ENCODE measurements around the gene MFSD8.
"Not testable (repeated sequence)": the region's sequence is repeated elsewhere in the genome, so short reads cannot be mapped to it uniquely, and the experiment has no call there.

Gene MFSD8

GRCh38 chr4:127936974-127937373 is 28.0 kb downstream of the MFSD8 start:
- DNase-seq (ENCODE audit: low read depth in 2 of 2), result no peak

DNA sequence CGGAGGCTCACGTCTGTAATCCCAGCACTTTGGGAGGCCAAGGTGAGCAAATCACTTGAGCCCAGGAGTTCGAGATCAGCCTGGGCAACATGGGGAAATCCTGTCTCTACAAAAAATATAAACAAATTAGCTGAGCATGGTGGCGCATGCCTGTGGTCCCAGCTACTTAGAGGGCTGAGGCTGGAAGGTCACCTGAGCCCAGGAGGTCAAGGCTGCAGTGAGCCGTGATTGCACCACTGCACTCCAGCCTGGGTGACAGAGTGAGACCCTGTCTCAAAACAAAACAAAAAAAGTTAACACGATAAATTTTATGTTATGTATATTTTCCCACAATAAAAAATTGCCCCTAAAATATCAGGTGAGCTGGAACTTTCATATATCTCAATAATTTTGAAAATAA is 33.1 kb downstream of the MFSD8 start:
- not testable (repeated sequence) for DNase-seq (ENCODE audit: low read depth in 2 of 2)

DNA sequence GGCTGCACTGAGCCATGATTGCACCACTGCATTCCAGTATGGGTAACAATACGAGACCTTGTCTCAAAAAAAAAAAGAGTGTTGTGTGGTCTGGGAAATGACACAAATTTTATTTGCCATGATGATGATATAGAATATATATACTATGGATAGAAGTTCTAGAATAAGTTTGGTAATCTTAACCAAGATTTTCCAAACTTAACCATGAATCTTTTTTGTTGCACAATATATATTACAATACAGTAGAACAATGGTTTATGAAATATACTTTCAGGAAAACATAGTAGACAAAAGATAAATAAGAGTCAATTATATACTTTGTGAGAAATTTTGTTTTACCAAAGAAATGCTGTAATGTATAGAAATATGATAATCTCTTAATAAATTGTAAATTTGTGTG is 34.8 kb downstream of the MFSD8 start:
- no peak for DNase-seq (ENCODE audit: low read depth in 2 of 2)

DNA sequence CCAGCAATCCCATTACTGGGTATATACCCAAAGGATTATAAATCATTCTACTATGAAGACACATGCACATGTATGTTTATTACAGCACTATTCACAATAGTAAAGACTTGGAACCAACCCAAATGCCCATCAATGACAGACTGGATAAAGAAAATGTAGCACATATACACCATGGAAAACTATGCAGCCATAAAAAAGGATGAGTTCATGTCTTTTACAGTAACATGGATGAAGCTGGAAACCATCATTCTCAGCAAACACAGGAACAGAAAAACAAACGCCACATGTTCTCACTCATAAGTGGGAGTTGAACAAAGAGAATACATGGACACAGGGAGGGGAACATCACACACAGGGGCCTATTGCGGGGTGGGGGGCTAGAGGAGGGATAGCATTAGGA is 39.3 kb downstream of the MFSD8 start:
- not testable (repeated sequence) for DNase-seq (ENCODE audit: low read depth in 2 of 2)

DNA sequence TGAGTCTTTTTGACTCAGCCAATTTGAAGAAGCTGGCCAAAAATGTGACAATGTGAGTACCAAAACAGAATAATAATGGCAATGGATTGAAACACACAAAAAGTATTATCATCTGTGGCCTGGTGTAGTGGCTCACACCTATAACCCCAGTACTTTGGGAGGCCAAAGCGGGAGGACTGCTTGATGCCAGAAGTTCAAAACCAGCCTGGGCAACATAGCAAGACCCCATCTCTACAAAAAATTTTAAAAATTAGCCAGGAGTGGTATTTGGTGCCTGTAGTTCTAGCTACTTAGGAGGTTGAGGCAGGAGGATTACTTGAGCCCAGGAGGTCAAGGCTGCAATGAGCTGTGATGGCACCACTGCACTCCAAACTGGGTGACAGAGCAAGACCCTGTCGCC is 42.7 kb downstream of the MFSD8 start:
- no peak for DNase-seq (ENCODE audit: low read depth in 2 of 2)

DNA sequence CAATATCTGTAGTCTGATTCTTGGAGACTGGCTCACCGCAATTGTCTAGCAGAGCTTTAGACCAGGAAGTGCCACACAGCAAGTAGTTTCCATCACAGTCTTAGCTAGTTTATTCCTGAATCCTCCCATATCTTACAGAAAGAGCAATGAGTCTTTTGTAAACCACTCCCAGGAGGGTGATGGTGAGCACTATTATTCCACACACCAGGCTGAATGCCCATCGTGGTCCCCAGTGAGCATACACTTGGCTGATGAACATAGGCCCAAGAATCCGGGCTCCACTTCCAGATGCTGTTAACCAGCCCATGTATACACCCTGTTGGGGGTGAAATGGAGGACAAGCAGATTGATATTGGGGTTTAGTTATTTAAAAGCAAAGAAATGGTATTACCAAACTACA is 44.5 kb downstream of the MFSD8 start:
- DNase-seq (ENCODE audit: low read depth in 2 of 2), result no peak

DNA sequence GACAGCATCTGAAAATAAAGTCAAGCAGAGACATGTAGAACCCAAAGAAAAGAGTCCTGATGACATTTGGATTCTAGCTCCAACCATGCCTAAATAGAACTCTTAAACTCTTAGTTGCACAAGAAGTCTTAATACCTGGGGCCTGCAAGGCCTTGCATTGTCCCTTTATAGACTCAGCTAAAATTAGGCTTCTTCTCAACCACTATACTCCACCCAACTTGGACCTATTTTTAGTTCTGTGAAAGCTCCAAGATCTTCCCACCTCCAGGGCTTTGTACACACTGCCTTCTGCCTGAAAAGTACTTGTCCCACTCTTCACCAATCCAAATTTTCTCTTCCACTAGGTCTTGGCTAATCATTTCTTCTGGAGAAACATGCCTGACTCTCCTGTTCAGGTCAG is 47.8 kb downstream of the MFSD8 start:
- no peak for DNase-seq (ENCODE audit: low read depth in 2 of 2)

DNA sequence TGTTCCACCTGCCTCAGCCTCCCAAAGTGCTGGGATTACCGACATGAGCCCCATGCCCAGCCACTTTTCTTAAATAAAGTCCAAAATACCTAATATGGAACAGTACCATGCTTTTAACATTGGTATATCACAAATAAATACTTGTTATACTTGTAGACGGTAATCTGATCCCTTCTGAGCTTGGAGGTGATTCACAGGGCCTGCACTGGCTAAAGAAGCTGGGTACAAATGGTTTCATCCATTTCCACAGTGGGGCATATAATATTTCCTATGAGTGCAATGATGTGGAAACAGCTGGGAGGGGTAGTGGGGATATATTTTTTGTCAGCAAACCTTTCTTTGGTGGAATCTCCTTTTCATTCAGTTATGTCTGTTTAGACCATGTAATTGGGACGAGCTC is 48.5 kb downstream of the MFSD8 start:
- DNase-seq (ENCODE audit: low read depth in 2 of 2), result no peak

DNA sequence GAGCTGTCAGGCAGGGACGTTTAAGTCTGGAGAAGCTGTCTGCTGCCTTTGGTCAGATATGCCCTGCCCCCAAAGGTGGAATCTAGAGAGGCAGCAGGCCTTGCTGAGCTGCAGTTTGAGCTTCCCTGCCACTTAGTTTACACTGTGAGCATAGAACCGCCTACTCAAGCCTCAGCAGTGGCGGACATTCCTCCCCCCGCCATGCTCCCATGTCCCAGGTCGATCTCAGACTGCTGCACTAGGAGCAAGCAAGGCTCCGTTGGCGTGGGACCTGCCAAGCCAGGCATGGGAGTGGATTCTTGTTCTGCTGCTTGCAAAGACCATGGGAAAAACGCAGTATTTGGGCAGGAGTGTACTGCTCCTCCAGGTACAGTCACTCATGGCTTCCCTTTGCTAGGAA is 59.9 kb downstream of the MFSD8 start:
- DNase-seq (ENCODE audit: low read depth in 2 of 2), result no peak

DNA sequence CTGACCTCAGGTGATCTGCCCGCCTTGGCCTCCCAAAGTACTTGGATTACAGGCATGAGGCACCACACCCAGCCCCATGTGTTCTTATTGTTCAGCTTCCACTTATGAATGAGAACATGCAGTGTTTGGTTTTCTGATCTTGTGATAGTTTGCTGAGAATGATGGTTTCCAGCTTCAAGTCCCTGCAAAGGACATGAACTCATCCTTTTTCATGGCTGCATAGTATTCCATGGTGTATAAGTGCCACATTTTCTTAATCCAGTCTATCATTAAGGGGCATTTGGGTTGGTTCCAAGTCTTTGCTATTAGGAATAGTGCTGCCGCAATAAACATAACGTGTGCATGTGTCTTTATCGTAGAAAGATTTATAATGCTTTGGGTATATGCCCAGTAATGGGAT is 65.3 kb downstream of the MFSD8 start:
- DNase-seq (ENCODE audit: low read depth in 2 of 2), result not testable (repeated sequence)

GRCh38 chr4:127896528-127896927 is 68.4 kb downstream of the MFSD8 start:
- no peak for DNase-seq (ENCODE audit: low read depth in 2 of 2)

- no peak for DNase-seq (ENCODE audit: low read depth in 2 of 2)
These were observed 68.9 kb downstream of the MFSD8 start for GRCh38 chr4:127896069-127896468.

- no peak for DNase-seq (ENCODE audit: low read depth in 2 of 2)
These were observed 75.1 kb downstream of the MFSD8 start for GRCh38 chr4:127889903-127890302.

- DNase-seq (ENCODE audit: low read depth in 2 of 2), result no peak
These were observed 76.4 kb downstream of the MFSD8 start for GRCh38 chr4:127888559-127888958.

GRCh38 chr4:127881563-127881864 is 83.5 kb downstream of the MFSD8 start:
- no peak for DNase-seq (ENCODE audit: low read depth in 2 of 2)

DNA sequence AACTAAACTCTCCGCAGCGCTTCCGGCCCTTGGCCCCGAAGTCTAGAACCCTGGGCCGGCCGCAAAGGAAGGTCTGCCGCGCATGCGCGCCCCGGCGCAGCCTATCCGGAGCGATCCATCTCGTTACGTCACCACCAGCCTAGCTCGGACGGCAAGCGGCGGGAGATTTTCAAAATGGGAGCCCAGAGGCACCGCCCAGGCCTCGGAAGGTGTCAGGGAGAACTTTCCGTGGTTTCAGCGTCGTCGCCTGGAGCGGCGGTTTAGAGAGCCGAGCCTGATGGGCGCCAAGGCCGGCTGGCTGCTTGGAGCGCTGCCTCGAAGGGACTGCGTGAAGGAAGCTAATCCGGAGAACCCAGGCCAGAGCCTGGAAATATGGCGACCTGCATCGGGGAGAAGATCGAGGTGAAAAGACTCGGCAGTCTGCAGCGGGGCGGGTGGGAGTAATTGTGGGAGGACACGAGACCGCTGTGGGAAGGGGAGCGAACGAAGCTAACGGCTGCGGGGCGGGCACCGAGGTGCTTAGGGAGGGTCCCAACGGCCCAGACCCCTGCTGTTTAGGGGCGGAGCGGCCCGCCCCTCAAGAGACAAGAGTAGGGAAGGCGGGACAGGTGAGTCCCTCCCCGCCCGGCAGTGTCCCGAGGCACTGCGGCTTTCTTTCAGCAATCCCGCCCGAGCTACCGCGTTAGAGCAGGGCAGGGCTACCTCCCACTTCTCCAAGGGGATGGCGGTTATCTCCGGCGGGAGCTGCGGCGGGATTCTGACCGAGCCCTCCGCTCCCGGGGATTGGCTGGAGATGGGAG is 84.0 kb downstream of the MFSD8 start, which contains the start of gene PLK4:
Gene PLK4, plus strand, starts transcription at position 131 of the 800 bp plus-strand sequence. Its CDS starts 242 bp downstream, at position 373.
- peak; percentile 93 to 94 for DNase-seq (ENCODE audit: low read depth in 2 of 2)

GRCh38 chr4:127875791-127876190 is 89.2 kb downstream of the MFSD8 start:
- no peak for DNase-seq (ENCODE audit: low read depth in 2 of 2)

GRCh38 chr4:127870688-127871087 is 94.3 kb downstream of the MFSD8 start:
- DNase-seq (ENCODE audit: low read depth in 2 of 2), result no peak

DNA sequence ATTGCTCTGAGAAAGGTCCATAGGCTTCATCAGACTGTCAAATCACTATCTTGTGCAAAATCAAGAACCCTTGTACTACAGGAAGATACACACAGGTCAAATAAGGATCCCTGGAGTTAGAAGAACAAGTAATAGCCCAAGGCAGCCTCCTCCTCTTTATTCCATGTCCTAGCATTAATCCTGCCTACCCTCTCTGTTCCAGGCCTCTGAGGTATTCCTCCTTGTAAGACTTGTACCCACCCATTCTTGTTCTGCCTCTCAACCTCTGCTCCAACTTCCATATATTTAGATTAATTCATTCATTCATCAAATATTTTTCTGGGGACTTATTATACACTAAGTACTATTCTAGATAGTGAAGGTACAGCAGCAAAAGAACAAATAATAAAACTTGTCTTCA is 94.7 kb downstream of the MFSD8 start:
- no peak for DNase-seq (ENCODE audit: low read depth in 2 of 2)

- no peak for DNase-seq (ENCODE audit: low read depth in 2 of 2)
These were observed 96.8 kb downstream of the MFSD8 start for GRCh38 chr4:127868196-127868595.
